Fibroblast of skin of left quadriceps (primary cell): ENCODE measurements around the gene FOXN3.
"Not testable (repeated sequence)": the region's sequence is repeated elsewhere in the genome, so short reads cannot be mapped to it uniquely, and the experiment has no call there.

Experiments
- DNase-seq, 2 experiments: peaks; one replicate each; pipeline ENCODE4 v3.0.0-alpha.2; 2013; ENCODE audit warnings: low read depth in 2 of 2

The FOXN3 gene

DNA sequence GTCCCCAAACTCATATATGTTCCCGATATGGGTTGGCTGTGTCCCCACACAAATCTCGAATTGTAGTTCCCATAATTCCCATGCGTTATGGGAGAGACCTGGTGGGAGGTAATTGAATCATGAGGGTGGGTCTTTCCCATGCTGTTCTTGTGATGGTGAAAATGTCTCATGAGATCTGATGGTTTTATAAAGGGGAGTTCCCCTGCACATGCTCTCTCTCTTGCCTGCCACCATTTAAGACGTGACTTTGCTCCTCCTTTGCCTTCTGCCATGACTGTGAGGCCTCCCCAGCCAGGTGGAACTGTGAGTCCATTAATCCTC, 166.4 kb downstream of the FOXN3 start:
- DNase-seq, result not testable (repeated sequence)

DNA sequence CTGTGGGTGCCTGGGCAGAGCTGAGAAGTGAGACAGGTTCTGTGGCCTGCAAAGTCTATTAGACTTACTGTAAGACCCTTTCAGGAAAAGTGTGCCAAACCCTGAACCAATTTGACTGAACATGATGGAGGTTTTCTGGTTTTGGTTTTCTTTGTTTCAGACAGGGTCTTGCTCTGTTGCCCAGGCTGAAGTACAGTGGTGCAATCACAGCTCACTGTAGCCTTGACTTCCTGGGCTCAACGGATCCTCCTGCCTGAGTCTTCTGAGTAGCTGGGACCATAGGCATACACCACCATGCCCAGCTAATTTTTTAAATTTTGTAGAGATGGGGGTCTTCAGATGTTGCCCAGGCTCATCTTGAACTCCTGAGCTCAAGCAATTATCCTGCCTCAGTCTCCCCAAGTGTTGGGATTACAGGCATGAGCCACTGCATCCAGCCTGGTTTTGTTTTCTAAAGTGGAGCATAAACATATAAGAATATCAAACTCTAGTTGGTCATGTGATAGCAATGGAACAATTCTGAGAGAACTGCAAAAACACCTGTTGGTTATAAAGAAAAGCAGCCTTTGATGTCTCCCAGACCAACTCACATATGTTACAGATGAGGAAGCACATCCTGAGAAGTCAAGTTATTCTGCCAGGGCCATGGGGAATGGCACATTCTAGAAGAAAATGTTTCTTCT, 166.9 kb downstream of the FOXN3 start:
- DNase-seq, result no peak

DNA sequence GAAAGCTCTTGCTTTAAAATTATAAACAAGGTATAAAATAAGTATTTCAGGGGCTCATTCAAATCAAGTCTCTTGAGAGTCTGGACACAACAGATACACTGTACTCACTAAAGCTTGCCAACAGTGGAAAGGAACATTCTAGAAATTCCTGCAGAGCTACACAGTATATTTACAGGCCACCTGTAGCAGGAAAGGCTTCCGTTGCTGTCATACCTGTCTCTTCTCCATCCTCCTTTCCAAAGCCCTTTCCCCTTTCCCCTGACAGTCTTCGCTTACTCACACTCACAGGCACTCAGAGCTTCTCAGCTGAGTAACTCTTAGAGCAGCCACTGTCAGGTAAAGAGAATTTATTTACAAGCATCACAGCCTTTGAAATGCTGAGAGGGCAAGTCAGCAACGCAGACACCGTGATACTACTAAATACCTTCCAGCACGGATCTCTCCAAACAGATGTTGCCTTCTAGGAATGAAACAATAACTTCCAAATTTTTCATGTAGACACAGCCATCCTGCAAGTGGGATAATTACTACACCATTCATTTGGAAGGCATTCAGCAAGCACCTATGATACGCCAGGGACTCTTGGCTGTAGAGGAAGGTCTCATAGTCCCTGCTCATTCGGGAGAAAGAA, 167.9 kb downstream of the FOXN3 start:
- DNase-seq, result no peak

DNA sequence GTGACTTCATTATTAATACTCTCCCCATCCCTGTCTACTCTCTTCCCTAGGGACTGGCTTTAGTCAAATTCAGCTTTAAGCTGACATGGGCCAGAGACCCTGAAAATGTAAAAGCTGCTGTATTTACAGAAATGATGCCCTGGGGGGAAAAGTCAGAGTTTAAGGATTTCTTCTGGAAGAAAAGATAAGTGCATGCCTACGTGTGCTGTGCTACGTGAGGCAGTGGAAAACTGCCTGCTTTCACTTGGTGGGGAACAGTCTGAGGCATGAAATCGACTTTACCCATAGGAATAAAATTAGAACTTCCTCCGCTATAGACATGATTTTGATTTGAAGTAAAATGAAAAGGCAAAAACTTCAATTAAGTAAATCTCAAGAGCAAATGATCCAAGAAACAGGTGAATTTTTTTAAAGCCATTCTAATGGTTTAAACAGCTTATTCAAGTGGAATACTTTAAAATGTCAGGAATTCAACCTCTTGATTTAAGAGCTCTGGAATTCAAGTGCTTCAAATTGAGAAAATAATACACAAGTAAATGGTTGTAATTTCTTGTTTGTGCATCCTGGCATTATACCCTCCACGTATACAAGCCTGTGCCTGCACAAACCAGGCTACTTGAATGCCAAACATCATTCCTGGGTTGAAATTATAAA, 168.5 kb downstream of the FOXN3 start:
- DNase-seq, result no peak

DNA sequence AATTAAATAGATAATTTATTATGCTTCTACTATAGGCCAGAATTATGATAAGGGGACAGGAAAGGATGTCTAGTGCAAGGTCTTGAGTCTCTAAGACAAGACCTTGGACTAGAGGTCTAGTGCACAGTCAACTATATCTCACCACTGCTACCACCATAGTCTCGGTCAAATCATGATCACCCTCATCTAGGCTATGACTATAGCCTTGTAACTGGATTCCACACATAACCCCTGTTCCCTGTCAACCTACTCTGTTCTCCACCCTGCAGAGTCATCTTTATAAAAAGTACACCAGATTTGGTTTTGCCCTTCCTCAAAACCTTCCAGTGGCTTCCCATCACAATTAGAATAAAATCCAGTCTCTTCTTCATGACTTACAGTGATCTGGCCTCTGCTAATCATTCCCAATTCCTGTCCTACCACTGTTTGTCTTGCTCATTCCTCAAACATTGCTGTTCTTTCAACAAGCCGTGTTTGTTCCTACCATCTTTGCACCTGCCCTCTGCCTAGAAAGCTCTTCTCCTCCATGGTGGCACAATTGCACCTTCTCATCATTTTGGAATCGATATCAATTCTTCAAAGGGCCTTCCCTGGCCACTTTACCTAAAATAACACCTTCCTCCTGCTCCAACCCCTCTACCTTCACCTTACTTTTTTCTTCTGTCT, 169.4 kb downstream of the FOXN3 start:
- no peak for DNase-seq

DNA sequence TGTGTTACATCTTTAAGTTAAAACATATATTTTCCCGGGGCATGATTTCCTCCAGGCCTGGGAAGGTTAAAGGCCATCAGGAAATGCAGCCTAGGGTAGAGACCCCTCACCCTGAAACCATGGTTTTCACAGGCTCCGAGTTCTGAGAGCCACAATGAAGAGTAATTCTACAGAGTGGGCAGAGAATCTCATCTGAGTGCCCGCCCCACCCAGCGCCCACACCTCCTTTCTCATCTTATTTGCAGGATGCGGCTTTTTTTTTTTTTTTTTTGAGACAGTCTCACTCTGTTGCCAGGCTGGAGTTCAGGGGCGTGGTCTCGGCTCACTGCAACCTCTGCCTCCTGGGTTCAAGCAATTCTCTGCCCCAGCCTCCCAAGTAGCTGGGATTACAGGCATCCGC, 170.7 kb downstream of the FOXN3 start:
- DNase-seq, result no peak

DNA sequence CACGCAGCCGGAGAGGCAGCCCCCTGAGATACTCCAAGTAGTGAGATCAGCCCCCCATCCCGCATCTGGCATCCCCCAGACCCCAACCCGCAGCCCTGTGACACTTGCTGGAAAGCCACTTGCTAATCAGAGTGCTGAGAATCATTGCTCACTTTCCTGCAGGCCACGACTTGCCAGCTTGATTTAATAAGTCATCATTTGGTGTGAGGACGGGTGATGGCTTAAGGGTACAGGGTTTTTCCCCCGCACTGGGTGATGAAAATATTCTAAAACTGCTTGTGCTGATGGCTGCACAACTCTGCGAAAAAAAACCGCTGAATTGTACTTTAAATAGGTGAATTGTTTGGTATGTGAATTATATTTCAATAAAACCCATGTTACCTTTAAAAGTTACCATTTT, 171.2 kb downstream of the FOXN3 start:
- DNase-seq, result no peak

DNA sequence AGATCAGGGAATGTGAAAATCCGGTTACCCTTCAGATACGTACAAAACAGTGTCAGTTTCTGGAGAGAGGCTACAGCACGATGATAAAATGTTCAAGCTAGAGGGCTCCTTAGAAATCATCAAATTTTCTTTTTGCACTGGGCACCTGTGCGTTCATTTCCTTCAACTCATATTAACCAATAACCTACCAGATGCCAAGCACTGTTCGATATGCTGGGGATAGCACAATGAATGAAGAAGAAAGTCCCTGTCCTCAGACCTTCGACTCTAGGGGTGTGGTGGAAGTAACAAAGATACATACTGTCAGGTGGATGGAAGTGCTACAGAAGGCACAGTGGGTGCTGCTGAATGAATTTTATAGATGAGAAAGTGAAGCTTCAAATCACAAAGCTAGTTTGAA, 172.3 kb downstream of the FOXN3 start:
- no peak for DNase-seq

DNA sequence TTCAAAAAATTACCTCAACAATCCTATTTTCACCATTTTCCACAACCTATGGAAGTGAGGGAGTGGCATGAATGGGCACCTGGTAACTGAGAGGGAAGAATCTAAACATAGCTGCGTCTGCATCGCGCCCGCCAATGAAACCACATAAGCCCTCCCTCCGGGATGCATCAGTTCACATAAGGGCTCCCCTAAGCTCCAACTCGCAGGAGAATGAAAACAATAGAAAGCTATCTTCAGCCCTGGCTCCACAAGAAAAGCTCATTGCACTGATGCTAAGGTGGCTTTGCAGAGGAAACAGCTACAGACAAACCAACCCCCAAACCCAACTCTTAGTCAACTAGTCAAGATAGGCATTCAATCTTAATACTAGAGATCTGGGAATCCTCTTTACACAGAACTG, 173.3 kb downstream of the FOXN3 start:
- no peak for DNase-seq

DNA sequence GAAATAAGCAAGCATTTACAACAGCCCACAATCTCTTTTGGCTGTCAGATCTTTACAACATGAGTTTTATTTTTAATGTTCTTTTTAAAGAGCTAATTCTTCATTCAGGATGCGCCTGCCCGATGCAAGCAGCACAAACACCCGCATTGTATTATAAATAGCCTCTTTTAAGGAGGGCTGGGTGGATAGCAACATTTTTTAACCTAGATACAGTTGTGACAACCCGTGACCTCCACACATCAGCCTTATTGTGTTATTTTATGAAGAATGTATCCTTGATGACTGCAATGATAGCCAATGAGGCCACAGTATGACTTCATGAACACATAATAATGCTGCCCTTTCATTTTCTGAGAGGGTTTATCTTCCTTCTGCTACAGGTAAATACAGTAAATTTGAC, 173.7 kb downstream of the FOXN3 start:
- DNase-seq, result no peak

DNA sequence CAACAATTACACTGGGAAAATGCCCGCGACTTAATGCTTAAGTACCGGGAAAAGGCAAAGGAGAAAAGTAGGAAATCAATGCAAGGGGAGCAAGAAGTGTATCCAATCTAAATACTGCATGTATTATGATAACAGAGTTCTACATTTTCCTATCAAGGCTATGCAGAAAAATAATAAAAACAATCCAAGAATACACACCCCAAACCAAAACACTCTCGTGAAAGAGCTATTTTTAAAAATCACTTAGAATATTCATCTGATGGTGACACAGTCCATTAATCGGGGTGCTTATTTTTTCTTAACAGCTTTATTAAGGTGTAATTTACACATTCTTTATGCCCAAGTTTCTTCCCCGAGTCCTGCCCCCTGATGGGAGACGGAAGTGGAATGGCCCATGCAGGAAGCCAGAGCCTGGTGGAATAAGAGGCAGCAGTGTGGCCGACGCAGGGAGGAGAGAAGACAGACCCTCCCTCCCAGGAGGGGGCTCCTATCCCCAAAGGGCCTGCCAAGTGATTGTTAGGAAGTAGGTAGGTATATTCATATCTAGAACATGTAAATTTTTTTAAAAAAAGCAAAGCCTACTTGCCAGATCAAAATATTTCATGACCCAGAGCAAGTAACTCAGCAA, 174.3 kb downstream of the FOXN3 start:
- DNase-seq, result no peak

DNA sequence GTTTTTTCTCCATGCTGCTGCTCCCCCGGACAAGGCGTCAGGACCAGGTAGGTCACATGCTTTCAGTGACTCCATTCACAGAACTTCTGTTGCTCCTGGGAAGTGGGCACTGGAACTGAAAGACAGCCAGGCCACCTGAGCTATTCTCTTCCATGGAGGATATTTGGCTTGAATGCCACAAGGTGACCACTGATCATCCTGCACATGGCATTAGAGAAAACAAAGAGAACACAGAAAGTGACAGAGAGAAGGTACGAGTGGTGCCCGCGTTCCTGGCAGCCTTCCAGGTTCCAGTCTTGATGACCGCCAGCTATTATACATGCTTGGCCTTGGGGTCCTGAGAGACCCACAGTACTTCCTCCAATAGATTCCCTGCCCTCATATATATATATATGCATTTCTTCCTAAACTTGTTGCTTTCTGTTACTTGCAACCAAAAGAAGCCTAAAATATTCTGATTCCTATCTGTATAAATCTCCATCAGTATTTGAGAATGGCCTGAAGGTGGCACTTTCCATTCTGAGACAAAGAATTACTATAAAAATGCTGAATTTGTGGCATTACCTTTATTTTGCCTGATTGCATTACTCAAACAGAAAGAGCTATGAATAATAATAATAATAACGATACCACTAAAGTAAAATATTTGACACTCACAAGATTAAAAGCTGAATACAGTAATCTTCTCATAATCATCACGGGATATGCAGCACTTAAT, 174.9 kb downstream of the FOXN3 start:
- no peak for DNase-seq

DNA sequence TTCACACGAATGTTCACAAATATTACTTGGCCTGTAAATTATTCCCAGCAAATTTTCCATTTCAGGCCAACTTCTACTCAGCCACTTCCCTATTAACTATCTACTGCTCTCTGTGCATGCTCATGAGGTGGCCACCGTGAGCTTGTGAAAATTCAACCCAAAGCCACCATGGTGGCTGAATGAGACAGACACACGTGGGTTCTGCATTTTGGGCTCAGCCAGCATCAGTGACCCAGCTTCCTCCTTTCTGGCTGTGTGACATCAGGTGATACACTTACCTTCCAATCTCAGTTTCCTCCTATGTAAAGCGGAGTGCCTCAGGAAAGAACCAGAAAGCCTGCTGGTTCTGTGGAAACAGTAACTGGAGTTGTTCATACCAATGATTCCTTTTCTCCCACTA, 175.8 kb downstream of the FOXN3 start:
- no peak for DNase-seq

DNA sequence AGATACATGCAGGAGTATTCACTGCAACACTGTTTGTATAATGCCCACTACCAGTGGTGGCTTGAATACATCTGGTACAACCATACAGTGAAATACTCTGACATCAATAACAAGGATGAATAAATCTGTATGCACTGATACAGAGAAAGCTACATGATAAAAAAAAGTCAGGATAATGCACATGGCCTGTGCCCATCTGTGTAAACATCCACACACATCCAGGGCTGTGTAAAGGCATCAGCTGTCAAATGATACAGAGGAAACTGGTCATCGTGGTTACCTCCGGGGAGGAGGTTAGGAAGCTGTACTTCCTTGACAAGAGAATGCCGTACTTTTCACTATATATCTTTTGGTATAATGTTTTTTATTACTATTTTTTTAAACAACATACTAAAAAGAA, 176.6 kb downstream of the FOXN3 start:
- DNase-seq, result no peak

DNA sequence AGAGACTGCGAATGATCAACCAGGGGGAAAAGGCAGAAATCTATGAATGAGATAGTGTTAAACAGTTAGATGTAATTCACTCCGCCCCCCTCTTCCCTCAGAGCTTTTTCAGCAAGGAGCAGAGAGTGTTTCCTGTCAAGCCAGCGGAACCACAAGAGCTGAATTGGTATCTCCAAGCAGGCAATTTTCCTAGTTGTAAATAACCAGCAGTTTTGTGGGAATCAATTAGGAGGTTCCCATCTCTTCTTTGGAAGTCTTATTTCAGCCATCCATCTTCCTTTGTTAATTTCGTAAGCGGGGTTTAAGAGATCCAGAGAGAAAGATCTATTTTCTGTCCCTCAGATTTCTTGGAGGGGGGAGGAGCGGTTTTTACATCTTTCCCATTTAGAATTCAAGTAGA, 178.0 kb downstream of the FOXN3 start:
- DNase-seq, result no peak

DNA sequence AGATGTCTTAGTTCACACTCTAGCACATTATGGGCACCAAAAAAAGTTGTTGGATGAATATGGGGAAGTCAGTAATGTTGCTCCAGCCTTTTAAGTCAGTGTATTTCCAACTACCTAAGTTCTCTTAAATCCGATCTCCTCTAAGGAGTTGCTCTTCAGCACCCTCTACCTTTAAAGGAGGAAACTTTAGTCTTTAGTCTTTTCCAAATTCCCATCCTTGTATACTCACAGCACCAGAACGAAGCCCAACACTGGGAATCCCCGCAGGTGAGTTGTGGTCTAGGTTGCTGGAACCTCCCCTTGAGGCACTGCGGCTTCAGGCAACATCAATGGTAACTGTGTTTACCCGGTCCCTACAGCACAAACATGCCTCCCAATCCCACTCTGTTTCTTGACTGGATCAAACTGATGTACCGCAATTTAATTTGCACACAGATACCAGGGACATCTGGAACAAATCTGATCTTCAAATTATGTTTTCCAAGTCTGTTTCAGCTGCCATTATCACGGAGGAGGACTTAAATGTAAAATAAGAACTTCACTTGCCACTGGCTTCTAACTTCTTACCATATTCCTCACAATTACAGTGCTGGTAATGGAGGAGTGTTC, 179.0 kb downstream of the FOXN3 start:
- DNase-seq, result no peak

DNA sequence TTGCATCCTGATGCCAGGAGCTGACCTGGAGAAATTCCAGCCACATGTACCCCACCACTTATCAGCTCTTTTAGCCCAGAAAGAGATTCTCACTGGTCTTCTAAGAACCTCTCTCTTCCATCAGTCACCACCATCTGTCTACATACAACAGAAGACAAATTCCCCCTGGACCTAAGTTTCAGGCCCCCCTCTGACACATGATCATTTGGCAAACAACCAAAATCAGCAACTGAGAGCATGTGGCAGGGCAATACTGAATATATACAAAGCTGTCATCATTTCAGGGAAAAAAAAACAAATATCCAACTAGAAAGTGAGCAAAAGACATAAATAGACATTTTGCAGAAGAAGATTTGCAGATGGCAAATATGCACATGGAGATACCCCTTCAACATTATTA, 180.2 kb downstream of the FOXN3 start:
- no peak for DNase-seq

DNA sequence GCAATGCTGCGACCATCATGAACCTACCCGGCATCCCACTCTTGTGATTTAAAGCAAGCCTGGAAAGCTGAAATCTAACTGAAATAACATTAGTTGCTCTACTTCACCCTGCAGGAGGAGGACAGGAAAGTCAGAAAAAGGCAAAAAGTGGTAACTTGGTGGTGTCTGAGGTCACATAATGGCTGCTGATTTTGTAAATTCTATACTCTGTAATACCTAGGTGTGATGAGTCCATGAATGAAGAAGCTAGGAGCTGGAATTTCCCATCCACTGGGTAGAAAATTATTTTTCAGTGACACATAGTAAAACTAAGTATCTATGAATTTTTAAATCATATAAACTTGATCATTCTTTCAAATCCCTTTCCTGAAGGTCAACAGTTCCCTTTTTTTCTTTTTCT, 183.8 kb downstream of the FOXN3 start:
- DNase-seq, result no peak

DNA sequence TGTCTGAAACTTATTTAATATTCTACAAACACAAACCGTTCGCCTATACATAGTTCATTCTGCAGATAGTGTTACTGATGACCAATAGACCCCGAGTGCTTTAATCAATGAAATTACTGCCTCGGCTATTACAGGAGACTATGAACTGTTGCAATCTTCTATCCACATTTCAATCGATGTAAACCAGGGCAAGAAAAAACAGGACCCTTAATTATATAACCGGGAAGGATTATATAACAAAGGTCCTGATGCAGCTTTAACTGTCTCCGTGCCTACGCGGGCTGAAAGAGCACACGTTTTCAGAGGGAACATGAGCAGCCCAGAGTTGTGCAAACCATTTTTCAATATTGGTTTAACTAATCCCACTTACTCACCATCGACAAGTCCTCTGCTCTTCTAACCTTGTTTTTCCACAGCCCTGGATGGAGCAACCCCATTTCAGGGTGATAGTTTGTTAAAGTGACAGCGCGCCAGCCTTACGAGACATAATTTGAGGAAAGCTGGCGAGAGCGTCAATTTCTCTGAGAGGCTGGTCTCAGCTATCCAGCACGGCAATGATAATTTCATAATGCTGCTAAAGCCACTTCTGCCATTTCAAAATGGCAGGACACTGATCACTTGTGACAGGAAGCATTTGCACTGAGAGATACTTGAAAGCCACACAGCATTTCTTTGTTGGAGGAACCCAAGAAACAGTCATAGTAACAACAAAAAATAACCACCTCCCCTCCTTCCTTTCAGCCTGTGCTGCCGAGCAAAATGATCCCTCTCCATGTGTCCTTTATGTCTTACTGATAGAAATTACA, 184.6 kb downstream of the FOXN3 start:
- no peak for DNase-seq

DNA sequence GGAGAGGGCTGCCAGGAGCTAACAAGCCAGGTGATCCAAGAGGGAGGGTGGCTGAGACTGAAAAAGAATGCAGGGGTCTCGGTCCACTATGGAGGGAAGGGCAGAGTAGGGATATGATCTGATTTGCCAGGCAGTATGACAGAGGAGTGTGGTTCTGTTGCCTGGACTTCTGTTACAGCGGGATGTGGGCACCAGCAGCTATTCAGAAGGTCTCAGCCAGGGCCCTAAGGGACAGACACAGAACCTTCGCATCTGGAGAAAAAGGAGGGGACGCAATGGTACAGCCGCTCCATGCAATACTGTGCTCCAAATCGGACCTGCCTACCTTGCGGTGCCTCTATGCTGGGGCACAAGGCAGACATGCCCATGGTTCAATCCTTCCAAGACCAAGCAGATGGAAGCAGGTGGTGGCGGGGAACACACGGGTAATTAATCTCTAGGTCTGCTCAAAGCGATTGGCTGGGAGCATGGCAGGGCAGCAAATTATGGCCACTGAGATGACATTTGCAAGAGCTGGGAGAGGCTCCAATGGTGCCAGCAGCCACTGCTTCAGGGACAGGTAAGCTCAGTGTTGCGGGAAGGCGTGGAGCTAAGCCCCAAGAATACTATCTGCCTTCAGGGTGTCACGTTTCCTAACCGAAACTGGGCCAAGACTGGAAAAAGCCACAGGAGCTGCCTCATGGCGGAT, 185.5 kb downstream of the FOXN3 start:
- DNase-seq, result no peak
